ENCODE measurements around the gene SPECC1L.
A peak's percentile ranks its signal among the peaks of the same experiment; 100 is the strongest.
"Not testable (repeated sequence)": the region's sequence is repeated elsewhere in the genome, so short reads cannot be mapped to it uniquely, and the experiment has no call there.

The SPECC1L gene

DNA sequence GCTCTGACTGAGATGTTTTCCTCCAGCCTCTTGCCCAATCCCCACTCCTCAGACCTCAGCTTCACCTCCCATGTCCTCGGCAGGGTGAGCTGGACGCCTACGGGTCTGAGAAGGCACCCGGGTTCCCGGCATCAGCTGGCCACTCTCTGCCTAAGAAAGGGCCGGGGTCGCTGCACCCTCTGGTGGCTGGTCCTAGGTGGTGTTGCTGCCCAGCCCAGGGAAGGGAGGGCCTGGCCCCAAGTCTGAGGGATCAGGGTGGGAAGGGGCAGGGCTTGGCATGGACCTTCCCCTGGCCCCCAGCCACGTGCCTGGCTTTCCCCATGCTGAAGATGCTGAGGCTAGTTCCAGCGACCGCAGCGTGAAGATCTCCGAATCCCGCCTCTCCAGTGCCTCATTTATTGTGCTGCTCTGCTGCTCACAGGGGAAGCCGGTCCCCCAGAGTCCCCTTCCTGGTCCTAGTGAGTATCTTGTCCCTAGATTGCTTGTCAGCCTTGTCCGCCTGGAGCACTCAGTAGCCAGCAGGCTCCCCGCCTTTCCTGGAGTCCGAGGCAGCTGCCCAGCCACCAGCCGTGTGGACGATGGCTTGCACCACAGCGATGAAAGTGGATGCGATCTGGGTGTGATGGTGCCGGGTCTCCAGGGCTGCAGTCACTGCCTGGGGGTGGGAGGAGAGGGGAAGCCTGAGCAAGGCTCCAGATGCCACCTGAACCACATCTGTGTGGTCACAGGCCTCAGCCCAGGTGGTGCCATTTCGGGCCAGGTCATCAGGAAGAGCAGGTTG lies 22.9 kb upstream of the SPECC1L start:
- DNase-seq = peak; percentile 18

DNA sequence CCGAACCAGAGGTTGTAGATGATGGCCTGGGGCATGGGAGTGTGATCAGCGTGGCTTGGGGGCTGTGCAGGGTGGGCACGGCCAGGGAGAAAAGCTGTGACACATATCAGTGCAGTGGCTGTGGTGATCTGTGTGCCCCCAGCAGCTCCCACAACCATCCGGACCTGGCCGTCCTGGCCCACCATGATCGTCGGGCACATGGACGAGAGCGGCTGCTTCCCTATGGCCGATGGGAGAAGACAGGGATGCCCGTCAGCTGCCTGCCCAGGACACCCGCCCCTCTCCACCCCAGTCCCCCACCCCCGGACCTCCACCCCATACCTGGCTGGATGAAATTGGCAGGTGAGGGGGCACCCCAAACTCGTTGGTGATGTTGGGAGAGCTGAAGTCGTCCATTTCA lies 22.0 kb upstream of the SPECC1L start:
- not testable (repeated sequence) for DNase-seq

DNA sequence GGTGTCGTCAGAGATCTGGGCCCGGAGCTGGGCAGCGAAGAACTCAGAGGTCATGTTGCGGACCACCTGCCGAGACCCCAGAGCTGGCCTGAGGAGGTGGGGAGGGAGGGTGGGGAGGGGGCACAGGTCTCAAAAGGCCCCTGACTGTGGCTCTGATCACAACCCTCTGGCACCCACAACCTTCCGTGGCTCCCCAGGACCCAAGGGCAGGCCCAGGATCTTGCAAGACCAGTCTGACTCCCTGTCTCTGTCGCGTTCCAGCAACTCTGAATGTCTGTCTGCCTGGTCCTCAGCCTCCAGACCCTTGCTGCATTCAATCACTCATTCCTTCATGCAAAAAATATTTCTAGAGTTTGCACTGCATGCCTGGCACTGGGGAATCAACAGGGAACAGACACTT lies 21.2 kb upstream of the SPECC1L start:
- not testable (repeated sequence) for DNase-seq

DNA sequence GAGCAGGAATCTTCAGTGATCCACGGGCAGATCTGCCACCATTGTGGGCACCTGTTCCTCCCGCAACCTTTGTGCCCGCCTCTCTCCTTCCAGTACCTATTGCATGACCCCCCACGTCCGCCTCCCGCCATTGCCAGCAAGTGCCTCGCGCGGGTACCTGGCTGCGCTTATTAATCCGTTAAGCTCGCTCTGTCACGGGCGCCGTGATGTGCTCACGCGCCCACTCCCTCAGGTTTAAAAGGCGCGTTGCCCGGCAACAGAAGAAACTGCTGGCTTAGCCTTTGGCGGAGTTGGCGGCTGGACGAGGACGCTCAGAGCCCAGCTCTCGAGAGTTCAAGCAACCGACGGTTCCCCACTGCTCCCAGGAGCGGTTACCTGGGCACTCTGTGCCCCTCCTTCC lies 19.3 kb upstream of the SPECC1L start:
- not testable (repeated sequence) for DNase-seq

DNA sequence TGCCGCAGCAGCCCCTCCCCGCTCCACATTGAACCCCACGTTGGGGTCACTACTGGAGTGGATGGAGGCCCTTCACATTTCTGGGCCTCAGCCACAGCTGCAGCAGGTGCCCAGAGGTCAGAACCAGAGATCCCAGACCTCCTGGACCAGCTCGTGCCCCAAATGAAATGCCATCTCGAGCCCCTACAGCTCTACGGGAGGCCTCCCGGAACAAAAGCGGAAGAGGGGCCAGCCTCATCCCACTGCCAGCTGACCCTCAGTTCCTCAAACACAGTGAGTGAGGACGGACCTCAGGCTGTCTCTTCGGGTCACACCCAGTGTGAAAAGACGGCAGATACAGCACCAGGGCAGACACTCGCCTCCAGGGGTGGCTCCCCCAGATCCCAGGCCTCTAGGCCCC lies 17.5 kb upstream of the SPECC1L start:
- DNase-seq = not testable (repeated sequence)

DNA sequence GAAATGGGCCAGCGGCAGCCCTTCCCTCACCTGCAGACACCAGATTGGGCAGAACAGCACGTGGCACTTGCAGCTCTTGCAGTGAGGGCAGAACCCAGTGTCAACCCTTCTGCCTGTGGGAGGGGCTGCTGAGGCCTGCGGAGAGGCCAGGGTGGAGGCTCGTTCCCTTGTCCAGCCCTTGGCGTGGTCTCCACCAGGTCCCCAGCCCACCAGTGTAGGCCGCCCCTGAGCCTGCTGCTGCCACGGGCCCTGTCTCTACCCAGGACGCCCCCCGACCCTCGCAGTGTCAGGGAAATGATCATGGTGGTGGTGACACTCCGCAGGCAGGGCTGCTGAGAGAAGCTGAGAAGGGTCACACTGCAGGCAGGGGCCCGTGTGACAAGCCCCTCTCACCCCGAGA lies 14.5 kb upstream of the SPECC1L start:
- DNase-seq = not testable (repeated sequence)

DNA sequence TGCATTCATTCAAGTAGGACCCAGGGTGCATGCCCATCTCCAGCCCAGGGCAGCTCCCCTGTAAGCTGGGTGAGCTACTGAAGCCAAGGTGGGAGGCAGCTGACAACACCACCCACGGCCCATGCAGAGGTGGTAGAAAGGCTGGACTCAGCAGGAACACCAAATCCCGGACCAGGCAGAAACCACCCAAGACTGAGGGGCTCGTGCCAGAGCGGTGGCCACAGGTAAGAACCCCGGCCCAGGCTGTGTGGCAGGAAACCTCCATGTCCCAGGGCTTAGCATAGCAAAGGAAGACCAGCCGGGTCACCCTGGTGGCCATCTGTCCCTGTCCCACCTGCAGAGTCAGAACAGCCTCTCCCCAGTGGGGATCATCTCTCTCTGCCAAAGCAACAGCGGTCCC lies 13.9 kb upstream of the SPECC1L start:
- DNase-seq = not testable (repeated sequence)

DNA sequence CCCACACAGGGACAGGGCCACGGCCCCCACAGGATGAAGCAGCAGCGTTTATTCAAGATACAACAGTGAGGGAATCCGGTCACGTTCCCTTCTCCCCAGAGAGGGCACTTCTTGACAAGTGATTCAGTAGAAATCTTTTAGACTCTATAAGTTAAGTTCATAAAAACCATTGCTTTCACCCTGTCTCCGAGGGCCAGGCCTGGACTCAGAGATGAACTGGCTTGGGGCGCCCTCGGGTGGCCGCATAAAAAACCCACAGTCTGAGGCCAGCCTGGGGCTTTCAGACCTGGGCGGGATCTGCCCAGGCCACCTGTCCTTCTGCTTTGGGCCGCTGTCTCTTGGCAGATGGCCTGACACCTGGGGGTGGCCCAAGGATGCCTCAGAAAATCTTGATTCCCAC lies 11.2 kb upstream of the SPECC1L start:
- DNase-seq = peak; percentile 32

DNA sequence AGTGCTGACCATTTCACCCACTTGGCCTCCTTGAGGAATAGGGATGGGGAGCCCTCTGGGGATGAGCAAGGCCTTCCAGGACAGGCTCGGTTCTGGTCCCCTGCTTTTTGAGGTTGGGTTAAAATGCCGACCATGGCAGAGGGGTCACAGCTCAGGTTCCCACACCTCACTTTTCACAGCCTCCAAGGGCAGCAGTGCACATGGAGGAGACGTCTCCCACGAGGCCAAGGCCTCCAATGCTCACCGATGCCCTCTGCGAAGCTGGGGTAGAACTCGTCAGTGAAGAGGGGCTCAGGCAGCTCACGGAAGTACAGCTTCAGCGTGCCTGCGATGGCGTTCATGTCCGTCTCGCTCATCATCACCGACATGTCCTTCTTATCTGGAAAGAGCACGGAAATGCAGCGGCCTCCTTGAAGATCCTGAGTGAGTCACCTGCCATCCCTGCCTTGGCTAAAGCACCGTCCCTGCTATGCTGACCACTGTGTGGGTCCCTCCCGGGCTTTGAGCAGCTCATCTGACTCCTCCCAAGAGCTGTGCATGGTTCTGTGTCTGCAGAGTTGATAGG lies 8.4 kb upstream of the SPECC1L start:
- not testable (repeated sequence) for DNase-seq

DNA sequence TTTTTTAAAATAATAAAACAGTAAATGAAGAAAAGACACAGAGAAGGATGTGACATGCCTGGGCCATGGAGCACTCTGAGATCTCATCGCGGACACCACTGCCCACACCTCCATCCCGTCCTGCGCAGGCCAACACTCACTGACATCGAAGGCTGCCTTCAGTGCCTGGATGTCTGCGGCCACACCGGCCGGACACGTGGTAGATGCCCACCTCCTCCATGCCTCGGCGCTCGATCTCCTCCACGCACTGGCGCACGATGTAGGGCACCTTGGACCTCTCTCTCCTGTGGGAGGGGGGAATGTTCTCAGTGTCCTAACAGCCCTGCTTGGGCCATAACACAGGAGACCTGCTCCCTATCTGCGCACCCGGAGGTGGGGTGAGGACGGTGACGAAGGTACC lies 7.2 kb upstream of the SPECC1L start:
- not testable (repeated sequence) for DNase-seq

DNA sequence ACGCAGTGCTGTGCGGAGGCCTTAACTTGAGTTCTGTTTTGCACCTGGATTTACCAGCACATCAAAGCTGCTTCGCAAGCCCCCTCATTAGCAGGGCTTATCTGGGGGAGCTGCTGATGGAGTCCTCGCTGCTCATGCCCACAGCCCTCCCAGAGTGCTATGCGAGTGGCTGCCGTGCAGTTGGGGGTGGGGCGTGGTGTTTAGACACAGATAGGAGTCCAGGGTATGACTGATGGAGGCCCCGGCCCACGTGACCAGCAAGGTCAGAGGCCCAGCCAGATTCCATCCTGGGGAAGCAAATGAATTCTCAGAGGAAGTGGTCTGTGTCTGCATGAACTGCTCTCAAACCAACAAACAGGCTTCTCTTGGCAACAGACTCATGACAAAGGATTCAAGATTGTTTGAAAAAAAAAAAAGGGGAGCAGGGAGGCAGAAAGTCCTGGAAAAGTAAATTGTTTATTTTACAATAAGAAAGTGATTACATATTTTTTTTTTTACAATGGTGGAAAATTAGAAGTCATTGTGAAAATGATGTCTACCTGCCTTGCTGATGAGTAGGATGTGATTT lies 6.2 kb upstream of the SPECC1L start:
- not testable (repeated sequence) for DNase-seq

DNA sequence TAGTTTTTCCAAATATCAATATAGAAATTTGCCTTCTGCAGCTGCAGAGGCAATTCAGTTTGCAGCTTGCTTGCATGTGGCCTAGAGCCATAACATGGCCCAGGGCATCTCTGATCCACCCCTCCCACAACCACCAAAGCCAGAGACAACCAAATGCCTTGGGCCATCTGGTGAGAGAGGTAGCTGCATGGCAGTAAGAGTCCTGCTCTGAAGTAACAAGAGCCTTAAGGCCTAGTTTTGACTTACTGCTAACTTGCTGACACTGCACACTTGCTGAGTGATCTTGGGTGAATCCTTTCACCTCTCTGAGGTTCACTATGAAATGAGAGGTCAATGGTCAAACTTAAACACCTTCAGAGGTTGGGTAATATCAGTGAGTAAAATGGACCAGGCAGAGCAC lies 4.9 kb upstream of the SPECC1L start:
- DNase-seq = no peak

DNA sequence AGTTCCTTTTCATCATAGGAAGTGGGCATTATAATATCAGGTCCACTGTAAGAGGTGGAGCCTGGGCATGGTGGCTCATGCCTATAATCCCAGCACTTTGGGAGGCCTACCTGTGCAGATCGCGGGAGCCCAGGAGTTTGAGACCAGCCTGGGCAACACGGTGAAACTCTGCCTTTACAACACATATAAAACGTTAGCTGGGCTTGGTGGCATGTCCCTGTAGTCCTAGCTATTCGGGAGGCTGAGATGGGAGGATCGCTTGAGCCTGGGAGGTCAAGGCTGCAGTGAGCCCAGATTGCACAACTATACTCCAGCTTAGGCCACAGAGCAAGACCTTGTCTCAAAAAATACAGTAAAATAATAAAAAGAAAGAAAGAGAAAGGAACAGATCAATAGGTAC lies 4.1 kb upstream of the SPECC1L start:
- DNase-seq = not testable (repeated sequence)

DNA sequence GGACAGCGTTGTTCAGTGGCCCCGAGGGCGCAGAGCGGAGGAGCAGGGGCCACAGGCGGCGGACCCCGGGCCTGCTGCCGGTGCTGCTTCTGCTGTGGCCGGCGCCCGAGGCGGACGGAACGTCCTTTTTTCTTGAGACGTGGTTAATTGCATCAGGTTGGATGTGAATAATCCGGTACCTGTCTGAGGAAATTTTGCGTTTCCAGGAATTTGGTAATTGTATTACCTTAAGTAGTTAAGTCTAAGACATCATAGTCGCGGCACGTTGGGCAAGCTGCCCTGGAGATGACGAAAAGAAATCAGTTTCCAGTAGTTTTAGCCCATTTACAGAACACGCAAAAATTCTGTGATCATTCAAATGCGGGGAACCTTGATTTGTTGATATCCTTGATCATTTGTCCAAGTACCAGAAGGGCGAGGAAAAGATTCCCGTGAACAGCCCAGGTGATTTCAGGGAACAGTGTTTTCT lies 789 bp downstream of the SPECC1L start:
- no peak for DNase-seq

DNA sequence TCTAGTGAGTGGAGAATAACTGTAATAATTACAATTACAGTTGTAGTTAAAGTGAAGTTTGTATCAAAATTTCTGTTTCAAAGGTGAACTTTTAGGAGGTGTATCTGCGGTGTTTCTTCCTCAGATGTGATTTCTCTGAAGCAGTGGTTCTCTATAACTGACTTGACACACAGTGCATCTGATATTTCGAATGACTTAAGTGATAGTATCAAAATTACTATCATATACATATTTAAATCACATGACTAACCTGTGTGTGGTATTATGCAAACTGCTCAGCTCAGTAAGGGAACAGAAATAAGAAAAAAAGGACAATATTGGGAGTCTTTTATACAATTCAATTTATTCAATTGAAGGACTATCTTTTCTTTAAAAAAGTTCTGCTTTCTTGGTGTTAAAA lies 2.4 kb downstream of the SPECC1L start:
- not testable (repeated sequence) for DNase-seq

DNA sequence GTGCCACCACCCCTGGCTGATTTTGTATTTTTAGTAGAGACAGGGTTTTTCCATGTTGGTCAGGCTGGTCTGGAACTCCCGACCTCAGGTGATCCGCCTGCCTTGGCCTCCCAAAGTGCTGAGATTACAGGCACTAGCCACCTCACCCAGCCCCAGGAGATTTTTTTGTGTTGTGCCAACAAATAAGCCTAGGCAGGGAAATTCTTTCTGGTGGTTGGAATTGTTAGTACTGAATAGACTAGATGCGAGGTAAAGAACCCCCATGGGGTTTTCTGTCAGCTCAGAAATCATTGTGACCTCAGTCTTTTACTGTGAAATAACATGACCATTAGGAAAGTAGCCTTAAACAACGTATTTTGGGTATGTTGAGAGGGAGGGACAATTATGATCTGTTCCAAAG lies 3.3 kb downstream of the SPECC1L start:
- not testable (repeated sequence) for DNase-seq

DNA sequence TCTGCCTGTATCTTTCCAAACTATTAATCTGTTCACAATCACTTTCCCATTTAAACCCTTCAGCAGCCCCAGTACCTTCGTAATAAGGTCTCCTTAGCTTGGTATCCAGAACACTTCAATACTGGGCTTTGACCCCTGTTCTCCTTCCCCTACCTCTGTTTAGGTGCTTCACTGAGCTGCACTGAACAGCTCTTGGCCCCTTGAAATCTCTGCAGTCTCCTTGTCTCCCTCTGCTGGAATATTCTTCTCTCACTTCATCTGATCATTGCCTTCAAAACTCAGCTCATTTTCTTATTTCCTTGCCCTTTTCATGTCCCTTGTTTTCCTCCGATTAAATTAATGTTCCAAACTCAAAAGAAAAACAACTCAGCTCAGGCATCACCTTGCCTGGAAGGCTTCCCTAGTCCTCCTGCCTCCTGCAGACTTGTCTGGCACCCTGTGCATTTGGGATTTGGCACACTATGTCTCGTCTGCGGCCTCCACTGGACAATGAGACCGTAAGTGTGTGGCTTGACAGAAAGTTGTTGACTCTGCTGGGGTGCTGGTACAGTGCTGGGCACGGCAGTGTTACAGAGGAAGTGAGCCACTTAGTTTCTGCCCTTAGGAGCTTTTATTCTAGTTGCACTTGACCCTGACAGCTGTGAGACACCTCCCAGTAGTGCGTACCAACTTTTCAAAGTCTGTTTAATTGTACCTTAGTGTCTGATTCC lies 4.2 kb downstream of the SPECC1L start:
- DNase-seq = not testable (repeated sequence)

DNA sequence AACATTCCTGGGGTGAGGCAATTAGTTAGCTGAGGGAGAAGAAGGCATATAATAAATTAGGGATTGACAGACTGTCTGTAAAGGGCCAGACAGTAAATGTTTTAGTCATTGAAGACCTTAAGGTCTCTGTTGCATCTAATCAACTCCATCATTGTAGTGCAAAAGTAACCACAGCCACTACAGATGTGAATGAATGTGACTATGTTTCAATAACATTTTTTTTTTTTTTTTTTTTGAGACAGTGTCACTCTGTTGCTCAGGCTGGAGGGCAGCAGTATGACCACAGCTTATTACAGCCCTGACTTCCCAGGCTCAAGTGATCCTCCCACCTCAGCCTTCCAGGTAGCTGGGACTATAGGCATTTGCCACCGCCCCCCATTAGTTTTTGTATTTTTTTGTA lies 9.7 kb downstream of the SPECC1L start:
- not testable (repeated sequence) for DNase-seq

DNA sequence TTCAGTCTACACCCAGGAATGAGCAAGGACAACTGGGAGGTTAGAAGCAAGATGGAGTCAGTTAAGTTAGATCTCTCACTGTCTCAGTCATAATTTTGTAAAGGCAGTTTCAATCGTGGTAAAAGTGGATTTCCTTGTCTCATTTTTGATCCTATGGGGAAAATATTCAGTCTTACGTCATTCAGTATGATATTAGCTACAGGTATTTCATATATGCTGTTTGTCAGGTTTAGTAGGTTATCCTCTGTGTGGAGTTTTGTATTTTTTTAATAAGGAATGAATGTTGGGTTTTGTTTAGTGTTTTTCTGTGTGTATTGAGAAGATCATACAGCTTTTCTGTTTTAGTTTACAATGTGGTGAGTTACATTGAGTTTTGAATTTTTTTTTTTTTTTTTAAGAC lies 11.8 kb downstream of the SPECC1L start:
- DNase-seq = no peak

DNA sequence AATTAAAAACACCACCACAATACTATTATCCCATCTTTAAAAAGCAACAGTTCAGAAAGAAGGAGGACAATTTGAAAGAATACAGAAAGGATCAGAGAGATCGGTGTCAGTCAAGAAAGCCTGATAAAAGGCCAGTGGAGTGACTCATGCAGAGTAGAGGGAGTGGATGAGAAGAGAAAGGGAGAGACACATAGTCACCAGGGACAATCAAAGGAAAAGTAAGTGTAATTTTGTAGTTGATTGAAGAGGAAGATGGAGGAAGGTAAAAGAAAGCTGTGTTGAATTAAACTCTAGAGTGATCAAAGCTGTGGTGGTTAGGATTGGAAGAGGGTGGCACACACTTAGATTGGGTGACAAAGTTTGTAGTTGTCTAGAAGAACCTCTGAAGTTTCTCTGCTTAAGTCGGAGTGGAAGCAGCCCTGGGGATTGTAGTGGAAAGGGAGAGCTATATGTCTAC lies 14.1 kb downstream of the SPECC1L start:
- no peak for DNase-seq

DNA sequence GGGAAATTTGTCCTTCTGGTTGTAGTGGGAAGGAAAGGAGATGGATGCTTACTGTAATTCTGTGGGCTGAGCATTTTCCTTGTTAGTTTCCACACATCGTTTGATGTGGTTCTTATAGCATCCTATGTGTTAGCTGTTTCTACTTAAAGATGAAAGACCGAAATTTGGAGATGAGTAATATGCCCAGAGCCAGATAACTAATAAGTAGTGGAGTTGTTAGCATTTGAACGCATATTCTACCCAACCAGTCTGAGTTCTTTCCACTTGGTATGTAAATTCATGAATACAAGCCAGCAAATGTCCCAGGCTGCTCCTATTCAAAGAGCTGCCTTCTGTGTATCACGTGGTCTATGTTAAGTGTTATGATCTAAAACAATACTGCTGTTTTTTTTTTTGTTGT lies 14.6 kb downstream of the SPECC1L start:
- no peak for DNase-seq

DNA sequence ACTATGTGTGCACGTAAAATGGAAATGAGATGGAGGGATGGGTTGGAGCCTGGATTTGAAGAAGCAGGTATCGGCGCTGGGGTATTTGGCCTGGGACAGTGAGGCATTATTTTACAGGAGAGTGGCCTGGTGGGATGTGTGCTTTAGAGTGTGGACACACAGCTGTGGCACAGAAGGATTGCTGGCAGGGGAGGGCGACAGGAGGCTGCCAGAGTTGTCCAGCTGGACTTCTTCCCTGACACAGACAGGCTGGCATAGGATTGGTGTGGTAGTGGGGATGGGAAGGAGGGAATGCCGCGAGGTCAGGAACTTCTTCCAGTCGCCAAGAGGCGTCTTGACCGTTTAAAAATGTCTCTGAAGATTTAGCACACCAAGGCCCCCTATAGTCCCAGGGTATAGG lies 16.6 kb downstream of the SPECC1L start:
- DNase-seq = not testable (repeated sequence)

DNA sequence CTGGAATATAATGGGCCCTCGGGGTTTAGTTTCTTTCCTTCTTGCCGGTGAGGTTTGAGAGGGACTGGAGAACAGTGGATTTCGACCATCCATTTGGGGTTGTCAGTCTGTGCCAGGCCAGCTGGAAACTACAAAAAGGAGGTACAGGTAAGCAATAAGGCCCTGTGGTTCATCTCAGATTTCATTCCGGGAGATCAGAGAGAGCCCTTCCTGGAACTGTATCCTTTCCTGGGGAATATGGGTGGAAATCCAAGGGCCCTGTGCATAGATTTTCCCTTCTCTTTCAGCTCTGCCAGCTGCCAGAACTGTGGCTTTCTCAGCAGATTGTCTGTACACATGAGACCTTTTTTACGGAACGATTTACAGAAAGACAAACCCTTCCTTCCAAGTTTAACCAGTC lies 17.2 kb downstream of the SPECC1L start:
- not testable (repeated sequence) for DNase-seq

Data from NCI-H748 treated with DMSO at 0.1 percent for 48 hours (cell line).